H1 (cell line): ENCODE data around the gene OSBPL3. TPM values are rescaled to one million over a fixed set of nuclear protein-coding genes. Genes with fewer than 3 reads are reported as not detected.

Experiments
- CTCF ChIA-PET: fragments of 300-600 bp; sonication (Branson Sonifier 250); formaldehyde crosslinking; loops from one replicate; lab custom pipeline; 2021; ENCODE audit not compliant: partially characterized antibody; lab: Charles Lee
- POLR2A ChIA-PET: fragments of 300-600 bp; sonication (Branson Sonifier 250); formaldehyde crosslinking; loops from one replicate; lab custom pipeline; 2021; ENCODE audit warnings: inconsistent platforms; ENCODE audit not compliant: partially characterized antibody; lab: Charles Lee
- DNase-seq, 2 experiments: peaks; one replicate each; pipeline versions ENCODE4 v3.0.0 to v3.0.0-alpha.2; 2010 to 2022; ENCODE audit warnings: low spot score in 2 of 2, low read depth in 1 of 2, mixed read lengths in 1 of 2
- FAIRE-seq: peaks from 2 replicates; lab custom pipeline; 2011; peaks lifted over from hg19 to GRCh38; lab: Jason Lieb, UNC
- H2AFZ ChIP-seq: 2 replicates; pipeline ENCODE4 v1.8.1; 2012; ENCODE audit warnings: low read length, inconsistent platforms
- H2AK5ac ChIP-seq: 2 replicates; pipeline ENCODE4 v1.6.1; 2013; ENCODE audit warnings: low read depth, low read length
- H2BK120ac ChIP-seq: replicated peaks from 2 replicates; pipeline ENCODE3; 2013; ENCODE audit warnings: low read depth, low read length, inconsistent platforms
- H2BK12ac ChIP-seq: 2 replicates; pipeline ENCODE4 v1.6.1; 2013; ENCODE audit warnings: low read depth, low read length
- H2BK15ac ChIP-seq: 2 replicates; pipeline ENCODE4 v1.6.1; 2013; ENCODE audit warnings: low read length
- H2BK20ac ChIP-seq: 2 replicates; pipeline ENCODE4 v1.6.1; 2013; ENCODE audit warnings: low read length
- H2BK5ac ChIP-seq: 2 replicates; pipeline ENCODE4 v1.6.1; 2013; ENCODE audit warnings: low read depth, low read length
- H3K14ac ChIP-seq: 2 replicates; pipeline ENCODE4 v1.6.1; 2013; ENCODE audit warnings: inconsistent platforms; ENCODE audit not compliant: insufficient read length
- H3K18ac ChIP-seq: 2 replicates; pipeline ENCODE4 v1.6.1; 2013; ENCODE audit warnings: low read length; ENCODE audit errors: extremely low read depth
- H3K23ac ChIP-seq: 2 replicates; pipeline ENCODE4 v1.6.1; 2013; ENCODE audit warnings: inconsistent platforms; ENCODE audit not compliant: insufficient read length
- H3K23me2 ChIP-seq: 2 replicates; pipeline ENCODE4 v1.6.1; 2013; ENCODE audit warnings: low read depth, low read length
- H3K27ac ChIP-seq: 2 replicates; pipeline ENCODE4 v1.6.1; 2011; ENCODE audit warnings: low read depth, low read length, inconsistent platforms
- H3K27me3 ChIP-seq, 4 experiments: replicated peaks in 1 of 4; 1 replicate in 1 of 4; 2 replicates in 3 of 4; pipeline versions ENCODE4 v1.6.1 to v1.8.1; 2011 to 2013; ENCODE audit warnings: low read length in 3 of 4, mild to moderate bottlenecking in 3 of 4, inconsistent platforms in 2 of 4, mixed read lengths in 2 of 4, moderate library complexity in 1 of 4; ENCODE audit not compliant: control insufficient read depth in 3 of 4, insufficient read depth in 3 of 4; ENCODE audit errors: extremely low read depth in 1 of 4
- H3K36me3 ChIP-seq, 4 experiments: 2 replicates each; pipeline versions ENCODE4 v1.6.1 to v1.8.1; 2011 to 2013; ENCODE audit warnings: mild to moderate bottlenecking in 4 of 4, low read length in 3 of 4, moderate library complexity in 2 of 4, control low read depth in 1 of 4, inconsistent platforms in 1 of 4; ENCODE audit not compliant: insufficient read depth in 4 of 4, control insufficient read depth in 2 of 4
- H3K4ac ChIP-seq: replicated peaks from 2 replicates; pipeline ENCODE3; 2013; ENCODE audit warnings: low read length, low read depth, mixed read lengths, inconsistent platforms; ENCODE audit not compliant: insufficient read length
- H3K4me1 ChIP-seq, 4 experiments: replicated peaks in 1 of 4; 1 replicate in 1 of 4; 2 replicates in 3 of 4; pipeline versions ENCODE4 v1.6.1 to v1.8.1; 2011 to 2013; ENCODE audit warnings: low read length in 3 of 4, inconsistent platforms in 2 of 4, mixed read lengths in 1 of 4; ENCODE audit not compliant: insufficient read depth in 4 of 4, control insufficient read depth in 3 of 4
- H3K4me2 ChIP-seq, 2 experiments: 2 replicates each; pipeline versions ENCODE4 v1.6.1 to v1.8.1; 2011 to 2013; ENCODE audit warnings: low read depth in 2 of 2, low read length in 2 of 2, control low read depth in 1 of 2, inconsistent platforms in 1 of 2, mild to moderate bottlenecking in 1 of 2; ENCODE audit not compliant: insufficient read depth in 1 of 2
- H3K4me3 ChIP-seq, 4 experiments: fragments of 200-600, 300-600 bp in 1 of 4; sonication (generic), shearing (Covaris generic), sonication (Bioruptor Twin) in 1 of 4; 2 replicates each; pipeline versions ENCODE4 v1.5.1 to v1.8.1; 2011 to 2016; ENCODE audit warnings: low read length in 4 of 4, low read depth in 3 of 4, control low read depth in 2 of 4, inconsistent platforms in 2 of 4, mild to moderate bottlenecking in 2 of 4, mixed read lengths in 1 of 4, moderate library complexity in 1 of 4; ENCODE audit not compliant: insufficient read depth in 2 of 4; ENCODE audit errors: extremely low read depth in 1 of 4
- H3K56ac ChIP-seq: replicated peaks from 2 replicates; pipeline ENCODE3; 2013; ENCODE audit warnings: low read depth, mild to moderate bottlenecking, mixed read lengths, low read length, inconsistent platforms; ENCODE audit not compliant: insufficient read length
- H3K79me1 ChIP-seq: 2 replicates; pipeline ENCODE4 v1.6.1; 2013; ENCODE audit warnings: low read depth, low read length, control low read depth
- H3K79me2 ChIP-seq, 2 experiments: 2 replicates each; pipeline versions ENCODE4 v1.6.1 to v1.8.1; 2012 to 2013; ENCODE audit warnings: low read length in 2 of 2, mild to moderate bottlenecking in 2 of 2, inconsistent platforms in 1 of 2; ENCODE audit not compliant: insufficient read depth in 2 of 2, control insufficient read depth in 1 of 2
- H3K9ac ChIP-seq, 4 experiments: replicated peaks in 1 of 4; 1 replicate in 1 of 4; 2 replicates in 3 of 4; pipeline versions ENCODE4 v1.6.1 to v1.8.1; 2011 to 2013; ENCODE audit warnings: low read depth in 3 of 4, low read length in 3 of 4, control low read depth in 2 of 4, mild to moderate bottlenecking in 2 of 4, moderate library complexity in 2 of 4, inconsistent platforms in 1 of 4; ENCODE audit errors: extremely low read depth in 1 of 4
- H3K9me3 ChIP-seq, 2 experiments: 2 replicates each; pipeline versions ENCODE4 v1.6.1 to v1.8.1; 2012 to 2013; ENCODE audit warnings: mild to moderate bottlenecking in 2 of 2, moderate library complexity in 2 of 2, control low read depth in 1 of 2, inconsistent platforms in 1 of 2, low read depth in 1 of 2, low read length in 1 of 2, mixed read lengths in 1 of 2; ENCODE audit not compliant: insufficient read depth in 2 of 2
- H4K20me1 ChIP-seq, 2 experiments: replicated peaks in 1 of 2; 2 replicates each; pipeline versions ENCODE3 to v1.8.1; 2011 to 2013; ENCODE audit warnings: inconsistent platforms in 2 of 2, low read length in 2 of 2, mild to moderate bottlenecking in 1 of 2; ENCODE audit not compliant: insufficient read depth in 2 of 2, control insufficient read depth in 1 of 2
- H4K5ac ChIP-seq: 2 replicates; pipeline ENCODE4 v1.6.1; 2013; ENCODE audit warnings: low read length, low read depth, mixed read lengths, inconsistent platforms; ENCODE audit not compliant: insufficient read length
- H4K8ac ChIP-seq: 2 replicates; pipeline ENCODE4 v1.8.0; 2013; ENCODE audit warnings: mild to moderate bottlenecking, moderate library complexity, low read length, inconsistent platforms; ENCODE audit not compliant: insufficient read depth; ENCODE audit errors: extremely low read depth
- H4K91ac ChIP-seq: replicated peaks from 2 replicates; pipeline ENCODE3; 2013; ENCODE audit warnings: low read length, mixed read lengths, inconsistent platforms; ENCODE audit not compliant: insufficient read length
- BRCA1 ChIP-seq: IDR thresholded peaks from 2 replicates; pipeline ENCODE4 v1.6.1; 2012; ENCODE audit warnings: low read depth, low read length, improper control_type of control experiment
- EGR1 ChIP-seq: IDR thresholded peaks from 2 replicates; pipeline ENCODE4 v1.6.1; 2011; ENCODE audit warnings: low read depth, low read length, borderline replicate concordance
- FOSL1 ChIP-seq: IDR thresholded peaks from 2 replicates; pipeline ENCODE4 v1.6.1; 2011; ENCODE audit warnings: mild to moderate bottlenecking, low read depth, low read length, moderate library complexity; ENCODE audit not compliant: insufficient read depth
- JUN ChIP-seq: IDR thresholded peaks from 2 replicates; pipeline ENCODE4 v1.6.1; 2011; ENCODE audit warnings: low read depth, mild to moderate bottlenecking, improper control_type of control experiment, low read length
- JUND ChIP-seq: IDR thresholded peaks from 2 replicates; pipeline ENCODE4 v1.6.1; 2011; ENCODE audit warnings: mild to moderate bottlenecking, improper control_type of control experiment, low read length
- KDM4A ChIP-seq: IDR thresholded peaks from one replicate; pipeline ENCODE4 v1.7.1; 2012; ENCODE audit warnings: low read depth, mild to moderate bottlenecking, moderate library complexity, low read length, inconsistent platforms; ENCODE audit not compliant: severe bottlenecking
- MAFK ChIP-seq: IDR thresholded peaks from 2 replicates; pipeline ENCODE4 v1.6.1; 2012; ENCODE audit warnings: low read depth, mild to moderate bottlenecking, improper control_type of control experiment, low read length
- NANOG ChIP-seq: IDR thresholded peaks from 2 replicates; pipeline ENCODE4 v1.6.1; 2011; ENCODE audit warnings: low read length, low read depth, mild to moderate bottlenecking, inconsistent platforms; ENCODE audit not compliant: insufficient read depth, poor library complexity, severe bottlenecking
- RAD21 ChIP-seq, 2 experiments: IDR thresholded peaks in 1 of 2; conservative IDR thresholded peaks in 1 of 2; 2 replicates each; pipeline ENCODE4 v1.6.1; 2011; ENCODE audit warnings: low read depth in 2 of 2, low read length in 2 of 2, improper control_type of control experiment in 1 of 2, inconsistent platforms in 1 of 2, mild to moderate bottlenecking in 1 of 2, moderate library complexity in 1 of 2
- RBBP5 ChIP-seq: IDR thresholded peaks from 2 replicates; pipeline ENCODE4 v1.7.1; 2012; ENCODE audit warnings: low read depth, mild to moderate bottlenecking, inconsistent platforms, low read length, moderate library complexity, borderline replicate concordance
- SP4 ChIP-seq: IDR thresholded peaks from 2 replicates; pipeline ENCODE4 v1.6.1; 2012; ENCODE audit warnings: low read length, inconsistent platforms
- TBP ChIP-seq: IDR thresholded peaks from 2 replicates; pipeline ENCODE4 v1.6.1; 2011; ENCODE audit warnings: low read depth, low read length, improper control_type of control experiment
- TCF12 ChIP-seq: IDR thresholded peaks from 2 replicates; pipeline ENCODE4 v1.6.1; 2011; ENCODE audit warnings: low read depth, mild to moderate bottlenecking, low read length
- WGBS, 2 experiments: shearing (Covaris generic) in 1 of 2; methylation state at CpG; one replicate each; pipeline versions ENCODE4 v1.1.6 to v1.1.7; 2013 to 2015; ENCODE audit warnings: low lambda C conversion rate in 2 of 2, mixed read lengths in 2 of 2, inconsistent platforms in 1 of 2, low coverage in 1 of 2, missing lambda C conversion rate in 1 of 2; ENCODE audit not compliant: insufficient replicate concordance in 2 of 2, insufficient coverage in 1 of 2, insufficient read length in 1 of 2; ENCODE audit errors: extremely low coverage in 1 of 2, missing lambda C conversion rate in 1 of 2; 5-methylcytosine and 5-hydroxymethylcytosine counted together
- polyA plus RNA-seq, 7 experiments: library from polyadenylated mRNA; depleted of rRNA in 3 of 7; stranded (reverse) in 5 of 7; unstranded in 2 of 7; fragments of >200 nt in 5 of 7; fragments of 200-250 nt in 2 of 7; gene quantifications; 1 replicate in 5 of 7; 2 replicates in 1 of 7; 4 replicates in 1 of 7; pipeline versions ENCODE4 v1.2.1 to v1.2.3, GENCODE V29; 2011 to 2013; ENCODE audit warnings: missing spikeins in 2 of 7, mixed read lengths in 2 of 7
- total RNA-seq: library from RNA; stranded (reverse); fragmentation: NEBNext Ultra II Directional; extraction: Animal tissue kit (Norgen Biotek cat#: 25700); gene quantifications from 2 replicates; pipeline ENCODE4 v1.2.1, GENCODE V29; 2021
- TF ChIP-seq, protein P1 (sequence below): IDR thresholded peaks from 2 replicates; pipeline ENCODE4 v1.6.1; 2012; ENCODE audit warnings: inconsistent platforms

Gene OSBPL3
- total and polyA plus RNA-seq, 2 of the 8 experiments (the other 6 are each of a cell fraction or from before 2014, with no cell fraction given) = 2.8 to 13.9 TPM

DNA sequence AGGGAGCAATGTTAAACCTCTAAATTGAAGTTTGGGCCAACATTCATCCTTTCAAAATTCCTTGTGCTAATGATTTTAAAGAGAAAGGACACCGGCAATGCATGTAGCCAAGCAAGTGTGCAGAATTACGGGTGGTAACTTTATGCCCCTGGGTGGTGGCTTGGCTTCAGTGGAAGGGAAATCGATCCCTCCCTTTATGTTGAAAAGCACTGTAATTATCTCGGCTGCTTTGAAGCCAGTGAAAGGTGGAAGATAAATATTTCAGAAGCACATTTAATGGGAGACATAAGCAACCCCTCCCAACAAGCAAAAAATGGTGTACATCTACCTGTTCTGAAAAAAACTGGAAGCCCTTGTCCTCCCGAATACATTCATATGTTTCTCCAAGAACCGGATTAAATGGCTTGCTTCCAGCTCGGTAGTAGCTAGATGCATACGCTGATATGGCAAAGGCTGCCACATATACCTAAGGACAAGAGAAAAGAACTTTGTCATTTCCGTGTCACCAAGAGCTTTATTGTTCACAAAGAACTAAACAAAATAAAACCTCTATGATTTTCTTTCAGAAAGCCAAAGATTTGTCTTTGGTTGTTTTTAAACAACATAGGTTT lies 149.4 kb downstream of the OSBPL3 start:
- no peaks in the 10 kb centered on the region for H3K9me3 ChIP-seq
- no peak overlapping the region for H4K91ac ChIP-seq
- H3K56ac ChIP-seq = no peak overlapping the region
- no peak overlapping the region for H2BK12ac ChIP-seq
- no peaks in the 10 kb centered on the region for H3K36me3 ChIP-seq
- POLR2A ChIA-PET = no interaction called here
- H2BK5ac ChIP-seq = no peak overlapping the region
- H3K9ac ChIP-seq = no peak overlapping the region
- TF ChIP-seq JUND (no peak), SP4 (no peak), BRCA1 (no peak), FOSL1 (no peak), NANOG (no peak), KDM4A (no peak), JUN (no peak), RAD21 (IDR thresholded peaks at IDR 0.05 in 1 of 2, conservative IDR thresholded peaks at IDR 0.05 in 1 of 2; ENCODE audit: low read depth in 2 of 2, low read length in 2 of 2) (no peak), MAFK (no peak), TCF12 (no peak), TBP (no peak), EGR1 (no peak), RBBP5 (no peak)
- TF ChIP-seq, protein P1, sequence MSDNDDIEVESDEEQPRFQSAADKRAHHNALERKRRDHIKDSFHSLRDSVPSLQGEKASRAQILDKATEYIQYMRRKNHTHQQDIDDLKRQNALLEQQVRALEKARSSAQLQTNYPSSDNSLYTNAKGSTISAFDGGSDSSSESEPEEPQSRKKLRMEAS = no peak
- H3K4me2 ChIP-seq = no peak overlapping the region
- H4K20me1 ChIP-seq = no peaks in the 10 kb centered on the region
- 92% methylated on average over 9 of the region's 9 CpGs; no CpG with 5 or more reads in 1 of the 2 experiments for WGBS, 2 experiments
- FAIRE-seq (no peak), DNase-seq (no peak)
- H2AFZ ChIP-seq = no peak overlapping the region
- H3K14ac ChIP-seq = no peak overlapping the region
- H4K5ac ChIP-seq = no peak overlapping the region
- no peak overlapping the region for H3K18ac ChIP-seq
- H3K23ac ChIP-seq = no peak overlapping the region
- H3K23me2 ChIP-seq = no peaks in the 10 kb centered on the region
- no peak overlapping the region for H4K8ac ChIP-seq
- H3K79me1 ChIP-seq = no peaks in the 10 kb centered on the region
- no peaks in the 10 kb centered on the region for H3K27me3 ChIP-seq
- H2BK120ac ChIP-seq = no peak overlapping the region
- no peak overlapping the region for H3K4ac ChIP-seq
- H3K79me2 ChIP-seq = no peaks in the 10 kb centered on the region
- H3K27ac ChIP-seq = no peak overlapping the region
- H3K4me1 ChIP-seq = peaks cover 0 to 5% (median 0%) of the 10 kb centered on the region in 4 experiments; a peak in 1 of 7 replicates
- CTCF ChIA-PET = interaction anchor here (0.6 kb wide), 2 partner anchors 12 to 115 kb away, joined by 3 read pairs; no protein-coding TSS in a partner anchor
- no peak overlapping the region for H3K4me3 ChIP-seq
- no peak overlapping the region for H2BK15ac ChIP-seq
- H2BK20ac ChIP-seq = no peak overlapping the region
- H2AK5ac ChIP-seq = no peak overlapping the region
